NCI-H2171 (cell line): Measurements from ENCODE around the gene TOR1AIP1.
"Not testable (repeated sequence)": the region's sequence is repeated elsewhere in the genome, so short reads cannot be mapped to it uniquely, and the experiment has no call there.

Source experiments
- DNase-seq: peaks from one replicate; lab custom pipeline; 2025; lab: John Stamatoyannopoulos, UW

Gene TOR1AIP1

GRCh38 chr1:179937668-179938254 is 55.7 kb downstream of the TOR1AIP1 start:
- no peak for DNase-seq

DNA sequence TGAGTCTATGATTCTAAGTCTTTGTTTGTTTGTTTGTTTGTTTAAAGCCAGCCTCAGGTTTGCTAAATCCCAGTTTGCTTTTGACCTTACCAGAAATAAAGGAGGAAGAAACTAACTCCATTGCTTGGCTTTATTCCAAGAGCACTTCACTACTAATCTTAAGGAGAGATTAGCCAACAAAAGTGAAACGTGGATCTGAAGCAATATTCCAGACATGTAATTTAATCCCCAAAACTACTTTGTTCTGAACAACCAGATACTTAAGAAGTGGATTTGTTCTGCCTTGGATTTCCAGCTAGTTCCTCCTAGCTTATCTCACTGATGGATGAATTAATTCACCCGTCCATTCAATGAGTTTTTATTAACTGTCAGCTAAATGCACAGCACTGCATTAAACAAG is 56.7 kb downstream of the TOR1AIP1 start:
- no peak for DNase-seq

- no peak for DNase-seq
Measured at GRCh38 chr1:179939941-179940340, 57.9 kb downstream of the TOR1AIP1 start.

GRCh38 chr1:179941454-179941853 is 59.4 kb downstream of the TOR1AIP1 start:
- no peak for DNase-seq

DNA sequence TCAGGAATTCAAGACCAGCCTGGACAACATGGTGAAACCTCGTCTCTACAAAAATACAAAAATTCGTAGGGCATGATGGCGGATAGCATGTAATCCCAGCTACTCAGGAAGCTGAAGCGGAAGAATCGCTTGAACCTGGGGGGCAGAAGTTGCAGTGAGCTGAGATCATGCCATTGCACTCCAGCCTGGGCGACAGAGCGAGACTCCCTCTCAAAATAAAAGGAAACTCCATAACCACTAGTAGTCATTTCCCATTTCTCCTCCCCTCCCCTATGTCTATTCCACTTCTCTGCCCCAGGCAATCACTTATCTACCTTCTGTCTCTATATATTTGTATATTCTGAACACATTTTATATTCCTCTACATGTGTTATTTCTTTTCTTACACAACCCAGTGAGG is 68.6 kb downstream of the TOR1AIP1 start:
- DNase-seq = no peak

DNA sequence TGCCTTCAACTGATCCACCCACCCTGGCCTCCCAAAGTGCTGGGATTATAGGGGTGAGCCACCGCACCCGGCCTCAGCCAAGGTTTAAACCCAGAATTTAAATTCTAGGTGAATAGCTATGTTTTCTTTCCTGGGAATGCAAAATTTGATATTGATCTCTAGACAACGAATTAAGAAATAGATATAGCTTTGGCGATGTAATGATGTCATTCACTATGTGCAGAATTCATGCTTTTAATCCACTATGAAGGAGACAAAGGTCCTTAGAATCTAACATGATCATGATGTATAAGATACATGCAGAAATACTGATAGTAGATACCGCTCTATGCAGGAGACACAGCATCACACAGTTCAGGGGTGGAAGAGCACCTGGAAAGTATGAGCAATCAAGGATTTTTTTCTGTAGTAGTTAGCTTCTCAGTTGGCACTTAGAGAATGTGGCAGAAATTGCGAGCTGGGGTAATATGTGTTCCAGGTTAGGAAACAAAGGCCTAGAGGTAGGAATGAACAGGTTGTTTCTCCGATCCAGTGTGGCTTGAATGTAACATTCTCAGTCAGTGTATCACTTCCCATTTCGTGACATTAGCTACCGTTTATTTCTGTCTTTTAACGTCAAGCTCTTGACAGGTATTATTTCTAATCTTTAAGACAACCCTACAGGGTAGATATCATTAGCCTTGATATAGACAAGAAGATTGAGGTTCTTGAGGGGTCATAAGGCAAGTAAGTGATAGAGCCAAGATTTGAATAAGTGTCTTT is 69.5 kb downstream of the TOR1AIP1 start:
- no peak for DNase-seq

DNA sequence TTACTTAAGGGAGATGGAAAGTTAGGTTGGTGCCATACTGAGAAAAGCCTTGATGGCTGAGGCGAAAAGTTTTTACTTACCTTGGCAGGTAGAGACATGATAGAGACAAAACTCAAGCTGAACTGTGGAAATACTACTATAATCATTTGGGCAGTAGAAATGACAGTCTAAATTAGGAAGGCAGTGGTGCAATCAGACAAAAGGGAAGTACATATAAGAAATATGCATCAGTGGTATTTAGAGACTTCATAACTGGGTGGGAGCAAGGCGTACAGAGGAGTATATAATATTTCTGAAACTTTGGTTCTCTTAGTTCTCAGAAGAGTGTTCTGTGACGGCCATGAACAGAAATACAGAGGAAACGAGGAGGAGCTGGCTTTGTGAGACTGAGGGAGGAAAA is 70.1 kb downstream of the TOR1AIP1 start:
- DNase-seq = no peak

- DNase-seq = peak; percentile 31
Measured at GRCh38 chr1:179953974-179954492, 71.9 kb downstream of the TOR1AIP1 start.

GRCh38 chr1:179954493-179955286 is 72.6 kb downstream of the TOR1AIP1 start, which contains the start of gene CEP350:
TSS of gene CEP350 (plus strand) at chr1:179954810. CDS start at chr1:179986182, 31,372 bp downstream.
- peak; percentile 96 for DNase-seq

- DNase-seq = no peak
Measured at GRCh38 chr1:179955287-179955680, 73.2 kb downstream of the TOR1AIP1 start.

- DNase-seq = no peak
Measured at GRCh38 chr1:179955731-179956130, 73.6 kb downstream of the TOR1AIP1 start.

GRCh38 chr1:179958359-179958758 is 76.3 kb downstream of the TOR1AIP1 start:
- no peak for DNase-seq

GRCh38 chr1:179962168-179962567 is 80.1 kb downstream of the TOR1AIP1 start:
- not testable (repeated sequence) for DNase-seq

GRCh38 chr1:179966551-179966950 is 84.5 kb downstream of the TOR1AIP1 start:
- DNase-seq = no peak

DNA sequence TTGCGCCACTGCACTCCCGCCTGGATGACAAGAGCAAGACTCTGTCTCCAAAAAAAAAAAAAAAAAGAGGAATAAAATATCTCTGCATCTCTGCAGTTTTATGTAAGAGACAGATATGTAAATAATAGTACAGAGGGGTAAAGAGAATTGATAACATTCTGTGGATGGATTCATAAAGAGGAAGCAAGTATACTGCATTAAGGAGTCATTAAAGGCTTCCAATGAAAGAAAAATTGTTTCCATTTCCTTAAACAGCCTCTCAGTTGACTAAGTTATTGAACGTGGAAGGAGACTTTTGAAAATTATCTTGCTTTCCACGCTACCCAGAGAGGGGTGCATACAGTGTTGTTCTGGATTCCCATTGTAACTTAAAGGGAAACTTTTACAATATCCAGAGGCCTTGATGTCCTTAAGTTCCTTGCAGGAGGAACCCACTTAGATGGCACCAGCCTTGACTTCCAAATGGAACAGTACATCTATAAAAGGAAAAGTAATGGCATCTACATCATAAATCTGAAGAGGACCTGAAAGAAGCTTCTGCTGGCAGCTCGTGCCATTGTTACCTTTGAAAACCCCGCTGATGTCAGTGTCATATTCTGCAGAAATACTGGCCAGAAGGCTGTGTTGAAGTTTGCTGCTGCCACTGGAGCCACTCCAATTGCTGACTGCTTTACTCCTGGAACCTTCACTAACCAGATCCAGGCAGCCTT is 86.4 kb downstream of the TOR1AIP1 start:
- no peak for DNase-seq

DNA sequence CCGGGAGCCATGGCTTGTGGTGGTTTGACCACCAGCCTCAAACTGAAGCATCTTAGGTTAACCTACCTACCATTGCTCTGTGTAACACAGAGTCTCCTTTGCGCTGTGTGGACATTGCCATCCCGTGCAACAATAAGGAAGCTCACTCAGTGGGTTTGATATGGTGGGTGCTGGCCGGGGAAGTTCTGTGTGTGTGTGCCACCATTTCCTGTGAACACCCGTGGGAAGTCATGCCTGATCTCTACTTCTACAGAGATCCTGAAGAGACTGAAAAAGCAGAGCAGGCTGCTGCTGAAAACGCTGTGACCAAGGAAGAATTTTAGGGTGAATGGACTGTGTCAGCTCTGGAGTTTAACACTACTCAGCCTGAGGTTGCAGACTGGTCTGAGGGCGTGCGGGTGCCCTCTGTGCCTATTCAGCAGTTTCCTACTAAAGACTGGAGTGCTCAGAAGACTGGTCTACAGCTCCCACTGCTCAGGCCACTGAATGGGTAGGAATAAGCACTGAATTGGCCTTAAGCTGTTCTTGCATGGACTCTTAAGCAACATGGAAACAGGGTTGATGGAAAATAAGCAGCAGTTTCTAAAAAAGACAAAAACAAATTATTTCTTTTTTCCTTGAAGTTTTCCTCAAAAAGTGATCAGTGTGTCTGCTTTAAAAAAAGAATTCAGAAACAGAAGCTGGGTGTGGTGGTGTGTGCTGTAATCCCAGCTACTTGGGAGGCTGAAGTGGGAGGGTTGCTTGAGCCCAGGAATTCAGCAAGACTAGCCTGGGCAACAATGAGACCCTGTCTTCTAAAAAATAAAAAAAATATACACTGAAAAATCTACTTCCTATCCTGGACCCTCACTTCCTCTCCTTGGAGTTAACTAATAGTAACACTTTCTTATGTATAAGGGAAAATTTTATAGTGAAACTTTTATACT is 87.2 kb downstream of the TOR1AIP1 start:
- no peak for DNase-seq
